ENCODE data around the gene CPA1.

DNA sequence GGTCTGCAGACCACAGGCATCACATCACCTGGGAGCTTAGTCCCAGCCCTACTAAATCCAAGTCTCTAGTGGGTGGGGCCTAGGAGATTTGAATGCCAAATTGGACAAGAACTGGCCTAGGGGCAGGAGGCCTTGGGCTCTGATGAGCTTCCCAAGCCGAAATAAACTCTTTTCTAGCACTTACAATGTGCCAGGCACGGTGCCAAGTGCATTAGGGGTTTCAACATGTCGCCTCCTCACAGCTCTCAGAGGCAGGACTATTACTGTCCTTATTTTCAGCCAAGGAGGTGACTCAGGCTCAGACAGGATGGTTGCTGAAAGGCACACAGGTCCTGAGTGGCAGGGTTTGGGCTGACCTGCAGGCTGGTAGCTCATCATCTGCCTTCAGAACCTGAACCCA, 9.2 kb upstream of the CPA1 start:
- TF ChIP-seq POLR2A (IDR thresholded peaks at IDR 0.05) (no peak), POLR2AphosphoS5 (IDR thresholded peaks at IDR 0.05) (no peak)
- TF ChIP-seq, protein P1, sequence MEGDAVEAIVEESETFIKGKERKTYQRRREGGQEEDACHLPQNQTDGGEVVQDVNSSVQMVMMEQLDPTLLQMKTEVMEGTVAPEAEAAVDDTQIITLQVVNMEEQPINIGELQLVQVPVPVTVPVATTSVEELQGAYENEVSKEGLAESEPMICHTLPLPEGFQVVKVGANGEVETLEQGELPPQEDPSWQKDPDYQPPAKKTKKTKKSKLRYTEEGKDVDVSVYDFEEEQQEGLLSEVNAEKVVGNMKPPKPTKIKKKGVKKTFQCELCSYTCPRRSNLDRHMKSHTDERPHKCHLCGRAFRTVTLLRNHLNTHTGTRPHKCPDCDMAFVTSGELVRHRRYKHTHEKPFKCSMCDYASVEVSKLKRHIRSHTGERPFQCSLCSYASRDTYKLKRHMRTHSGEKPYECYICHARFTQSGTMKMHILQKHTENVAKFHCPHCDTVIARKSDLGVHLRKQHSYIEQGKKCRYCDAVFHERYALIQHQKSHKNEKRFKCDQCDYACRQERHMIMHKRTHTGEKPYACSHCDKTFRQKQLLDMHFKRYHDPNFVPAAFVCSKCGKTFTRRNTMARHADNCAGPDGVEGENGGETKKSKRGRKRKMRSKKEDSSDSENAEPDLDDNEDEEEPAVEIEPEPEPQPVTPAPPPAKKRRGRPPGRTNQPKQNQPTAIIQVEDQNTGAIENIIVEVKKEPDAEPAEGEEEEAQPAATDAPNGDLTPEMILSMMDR (IDR thresholded peaks at IDR 0.05 in 8 of 11, conservative IDR thresholded peaks at IDR 0.05 in 3 of 11), result no peak
